Ascending aorta (tissue), 2 donors: ENCODE results near the gene MYORG. TPM values are rescaled to one million over a fixed set of nuclear protein-coding genes. Genes with fewer than 3 reads are reported as not detected.

Experiments used
- DNase-seq, 2 donors: peaks; one replicate each; pipeline ENCODE4 v3.0.0-alpha.2; 2019; ENCODE audit warnings: low spot score in 2 of 2
- H3K27ac ChIP-seq, 2 donors: fragments of 200-600 bp; sonication (generic); one replicate each; pipeline ENCODE4 v1.5.1; 2016 to 2017; ENCODE audit warnings: mild to moderate bottlenecking in 1 of 2
- H3K27me3 ChIP-seq: fragments of 200-600 bp; sonication (generic); one replicate; pipeline ENCODE4 v1.5.1; 2017
- H3K36me3 ChIP-seq, 2 donors: fragments of 200-600 bp; sonication (generic); one replicate each; pipeline ENCODE4 v1.5.1; 2016
- H3K4me1 ChIP-seq, 2 donors: fragments of 200-600 bp; sonication (generic); one replicate each; pipeline ENCODE4 v1.5.1; 2016 to 2017; ENCODE audit warnings: mild to moderate bottlenecking in 1 of 2
- H3K4me3 ChIP-seq, 2 donors: fragments of 200-600 bp; sonication (generic); one replicate each; pipeline ENCODE4 v1.5.1; 2016 to 2017; ENCODE audit warnings: mild to moderate bottlenecking in 1 of 2
- H3K9me3 ChIP-seq, 2 donors: fragments of 200-600 bp; sonication (generic); one replicate each; pipeline ENCODE4 v1.5.1; 2016
- intact Hi-C: fragments of 100-400 bp; cut with DNase I; formaldehyde crosslinking; loops from one replicate; pipeline ENCODE4 v1.15.1; 2023
- total RNA-seq: library from RNA; depleted of rRNA; stranded (reverse); fragments of >200 nt; gene quantifications from one replicate; pipeline ENCODE4 v1.1.0, GENCODE V29; 2016
- TF ChIP-seq, protein P1 (sequence below), 3 experiments: fragments of 200-600 bp in 2 of 3; fragments of 450-650 bp in 1 of 3; sonication (generic) in 2 of 3; IDR thresholded peaks; one replicate each; pipeline ENCODE4 v1.5.1; 2016 to 2019; ENCODE audit warnings: antibody characterized with exemption in 3 of 3, mild to moderate bottlenecking in 1 of 3, moderate library complexity in 1 of 3

MYORG gene
- total RNA-seq, result 11.0 TPM

DNA sequence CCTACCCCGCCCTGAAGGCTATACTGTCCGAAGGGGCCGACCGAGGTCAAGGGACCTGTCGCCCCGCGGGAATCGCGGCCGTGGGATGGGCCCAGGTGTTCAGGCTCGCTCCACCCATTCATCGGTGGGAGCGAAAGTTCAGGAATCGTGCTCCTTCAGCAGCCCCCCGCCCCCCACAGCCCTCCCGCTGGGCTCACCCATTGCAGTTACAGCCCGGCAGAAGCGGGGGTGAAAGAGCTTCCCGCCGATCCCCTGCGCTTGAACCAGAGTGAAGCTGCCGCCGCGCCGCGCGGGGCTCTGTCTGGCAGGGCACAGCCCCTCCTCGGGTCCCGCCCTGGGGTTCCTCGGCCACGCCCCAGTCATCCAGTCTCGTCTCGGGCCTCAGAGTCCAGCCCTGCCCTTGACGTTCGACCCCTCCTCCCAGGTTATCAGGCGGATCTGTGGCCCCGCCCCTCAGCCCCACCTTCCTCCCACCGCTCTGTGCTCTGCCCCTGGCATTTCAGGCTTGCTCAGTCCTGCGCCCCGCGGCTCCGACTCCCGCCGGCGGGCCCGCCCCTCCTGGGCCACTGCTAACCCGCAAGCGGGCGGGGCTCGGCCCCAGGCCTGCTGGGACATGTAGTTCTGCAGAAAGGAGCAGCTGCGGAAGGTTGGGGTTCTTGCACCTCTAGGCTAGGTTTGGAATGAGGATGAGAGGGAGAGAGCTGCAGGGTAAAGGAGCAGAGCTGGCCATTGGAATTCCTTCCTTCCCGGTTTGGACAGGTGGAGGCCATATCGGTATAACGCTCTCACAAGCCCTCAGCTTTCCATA lies at the start of gene MYORG:
TSS of gene MYORG (minus strand) at position 303 of the 808 bp plus-strand sequence. CDS start 3,955 bp downstream, outside the sequence.
- peaks cover 7 to 16% of the 10 kb centered on the region in 2 donors for H3K4me1 ChIP-seq
- TF ChIP-seq, protein P1, sequence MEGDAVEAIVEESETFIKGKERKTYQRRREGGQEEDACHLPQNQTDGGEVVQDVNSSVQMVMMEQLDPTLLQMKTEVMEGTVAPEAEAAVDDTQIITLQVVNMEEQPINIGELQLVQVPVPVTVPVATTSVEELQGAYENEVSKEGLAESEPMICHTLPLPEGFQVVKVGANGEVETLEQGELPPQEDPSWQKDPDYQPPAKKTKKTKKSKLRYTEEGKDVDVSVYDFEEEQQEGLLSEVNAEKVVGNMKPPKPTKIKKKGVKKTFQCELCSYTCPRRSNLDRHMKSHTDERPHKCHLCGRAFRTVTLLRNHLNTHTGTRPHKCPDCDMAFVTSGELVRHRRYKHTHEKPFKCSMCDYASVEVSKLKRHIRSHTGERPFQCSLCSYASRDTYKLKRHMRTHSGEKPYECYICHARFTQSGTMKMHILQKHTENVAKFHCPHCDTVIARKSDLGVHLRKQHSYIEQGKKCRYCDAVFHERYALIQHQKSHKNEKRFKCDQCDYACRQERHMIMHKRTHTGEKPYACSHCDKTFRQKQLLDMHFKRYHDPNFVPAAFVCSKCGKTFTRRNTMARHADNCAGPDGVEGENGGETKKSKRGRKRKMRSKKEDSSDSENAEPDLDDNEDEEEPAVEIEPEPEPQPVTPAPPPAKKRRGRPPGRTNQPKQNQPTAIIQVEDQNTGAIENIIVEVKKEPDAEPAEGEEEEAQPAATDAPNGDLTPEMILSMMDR (IDR thresholded peaks at IDR 0.05), result no peak

DNA sequence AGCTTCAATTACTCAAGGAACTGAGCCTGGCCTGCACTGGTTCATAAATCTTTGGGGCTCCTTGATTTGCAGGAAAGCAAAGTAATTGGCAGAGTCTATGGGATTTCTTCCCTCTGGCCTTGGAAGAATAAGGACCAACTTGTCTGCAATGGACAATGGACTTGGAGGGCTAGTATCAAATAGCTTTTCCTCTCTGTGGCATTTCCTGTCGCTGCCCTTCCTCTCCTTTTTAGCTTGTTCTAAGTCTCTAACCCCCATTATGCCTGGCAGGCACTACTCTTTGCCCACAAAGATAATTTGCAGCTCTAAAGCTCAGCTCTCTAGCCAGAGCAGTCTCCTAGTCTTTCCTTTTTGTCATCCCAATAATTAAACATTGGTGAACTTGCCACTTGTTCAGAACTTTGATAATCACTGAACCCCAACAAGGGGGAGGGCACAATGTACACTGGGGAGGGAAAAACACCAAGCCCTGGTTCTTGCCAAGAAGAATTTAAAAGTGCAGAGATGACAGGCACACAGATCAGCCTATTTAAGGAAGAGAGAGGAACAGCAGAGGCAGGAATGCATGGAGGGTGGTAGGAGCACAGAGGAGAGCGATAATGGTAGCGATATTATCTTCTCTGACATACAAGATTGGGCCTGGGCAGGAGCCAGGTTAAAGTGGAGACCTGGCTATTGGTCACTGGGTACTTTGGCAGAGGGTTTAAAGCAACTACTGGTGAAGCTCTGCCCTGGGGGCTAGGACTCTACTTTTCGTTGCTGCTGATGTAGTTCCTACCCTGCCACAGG lies 43.2 kb upstream of the MYORG start:
- no peak overlapping the region for H3K27ac ChIP-seq
- no peaks in the 10 kb centered on the region for H3K27me3 ChIP-seq

More for the DNA sequence above, at the start of gene MYORG:
- intact Hi-C loops, result loop anchor here (2.0 to 5.0 kb wide), 3 partner anchors 82 to 198 kb away; partner anchors contain the start of genes DNAI1, FAM219A and UBAP1
- H3K9me3 ChIP-seq, result no peaks in the 10 kb centered on the region
- peak within 1 kb of the TSS; percentile 74 to 78 for H3K27ac ChIP-seq
- no peaks in the 10 kb centered on the region for H3K27me3 ChIP-seq
- peak; percentile 88 to 97 for DNase-seq
- peak within 1 kb of the TSS; percentile 85 to 86 for H3K4me3 ChIP-seq
- H3K36me3 ChIP-seq, result peaks cover 0 to 9% of the 10 kb centered on the region in 2 donors

DNA sequence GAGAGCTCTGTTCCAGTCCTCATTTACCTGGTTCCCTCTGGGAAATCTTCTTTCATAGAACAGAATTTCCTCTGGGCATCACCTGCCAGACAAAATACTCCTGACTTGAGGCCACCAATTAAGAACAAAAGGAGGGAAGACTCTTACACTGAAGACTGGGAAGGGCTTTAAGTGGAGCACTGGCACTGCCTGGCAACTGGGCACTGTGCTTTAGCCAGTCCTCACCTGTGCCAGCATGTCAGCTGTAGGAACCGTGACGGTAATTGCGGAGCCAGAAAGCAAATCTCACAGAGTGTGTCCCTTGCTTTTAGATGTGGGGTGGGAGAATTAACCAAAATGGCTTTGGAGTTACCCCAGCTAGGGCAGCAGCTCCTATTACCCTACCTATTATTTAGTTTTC lies 41.0 kb upstream of the MYORG start:
- Histone ChIP-seq H3K36me3 (peaks cover 0 to 7% of the 10 kb centered on the region in 2 donors), H3K27me3 (no peaks in the 10 kb centered on the region), H3K27ac (no peak overlapping the region), H3K4me3 (no peak overlapping the region), H3K4me1 (no peaks in the 10 kb centered on the region), H3K9me3 (no peaks in the 10 kb centered on the region)
- intact Hi-C loops, result no loop called here
- TF ChIP-seq, protein P1 (IDR thresholded peaks at IDR 0.05), result no peak
- no peak for DNase-seq

More for the DNA sequence above, 43.2 kb upstream of the MYORG start:
- TF ChIP-seq, protein P1 (IDR thresholded peaks at IDR 0.05), result no peak
- peaks cover 0 to 7% of the 10 kb centered on the region in 2 donors for H3K36me3 ChIP-seq
- no peak overlapping the region for H3K4me3 ChIP-seq
- no peaks in the 10 kb centered on the region for H3K4me1 ChIP-seq
- no peaks in the 10 kb centered on the region for H3K9me3 ChIP-seq
- intact Hi-C loops, result no loop called here
- DNase-seq, result no peak

DNA sequence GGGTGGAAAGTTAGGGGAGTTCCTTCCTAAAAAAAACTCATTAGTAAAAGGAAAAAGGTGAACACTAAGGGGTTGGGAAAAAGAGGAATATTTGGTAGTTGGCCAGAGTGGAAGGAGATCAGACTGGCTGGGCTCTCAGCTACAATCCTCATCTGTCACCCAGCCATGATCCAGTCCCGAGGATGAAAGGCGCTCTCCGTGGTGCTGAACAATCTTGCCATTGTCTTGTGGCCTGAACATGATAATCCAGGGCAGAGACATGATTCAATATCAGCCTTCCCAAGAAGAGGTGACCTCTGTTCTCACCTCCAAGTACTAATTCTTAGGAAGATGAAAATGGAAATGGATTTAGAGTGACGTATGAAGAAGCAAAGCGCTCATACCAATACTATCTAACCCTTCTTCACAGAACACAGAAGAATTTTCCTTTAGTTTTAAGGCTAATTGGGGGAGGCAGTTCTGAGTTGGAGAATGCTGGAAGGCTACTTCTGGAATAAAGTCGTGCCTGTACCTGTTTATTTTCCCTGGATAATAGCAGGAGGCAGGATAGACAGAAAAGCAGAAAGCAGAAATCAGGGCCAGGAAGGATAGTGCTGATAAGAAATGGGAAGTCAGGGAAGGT lies 36.6 kb upstream of the MYORG start:
- Histone ChIP-seq H3K36me3 (peaks cover 0 to 4% of the 10 kb centered on the region in 2 donors), H3K4me3 (no peak overlapping the region), H3K9me3 (no peaks in the 10 kb centered on the region), H3K4me1 (no peaks in the 10 kb centered on the region), H3K27me3 (no peaks in the 10 kb centered on the region), H3K27ac (no peak overlapping the region)
- intact Hi-C loops, result no loop called here
- DNase-seq, result no peak
- TF ChIP-seq, protein P1 (IDR thresholded peaks at IDR 0.05), result no peak

DNA sequence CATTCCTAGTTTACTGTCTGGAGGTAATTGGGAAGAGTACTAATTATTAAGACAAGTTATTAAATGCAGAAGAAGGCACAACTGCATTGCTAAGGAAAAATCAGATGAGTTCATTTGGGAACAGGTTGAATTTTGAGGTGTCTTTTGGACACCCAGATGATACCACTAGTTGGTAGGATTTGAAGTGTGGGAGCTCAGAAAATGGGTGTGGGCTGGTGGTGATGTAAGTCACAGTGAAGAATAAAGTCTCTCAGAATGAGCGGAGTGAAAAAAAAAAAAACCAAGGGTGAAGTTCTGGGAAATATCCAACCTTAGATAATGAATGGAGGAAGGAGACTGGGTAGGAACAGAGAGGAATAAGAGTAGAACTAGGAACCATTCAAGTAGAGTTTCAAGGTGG lies 35.6 kb upstream of the MYORG start:
- no peaks in the 10 kb centered on the region for H3K9me3 ChIP-seq
- TF ChIP-seq, protein P1 (IDR thresholded peaks at IDR 0.05), result no peak
- intact Hi-C loops, result no loop called here
- no peaks in the 10 kb centered on the region for H3K27me3 ChIP-seq
- no peaks in the 10 kb centered on the region for H3K4me1 ChIP-seq
- no peak overlapping the region for H3K27ac ChIP-seq
- H3K36me3 ChIP-seq, result no peaks in the 10 kb centered on the region
- no peak for DNase-seq
- no peak overlapping the region for H3K4me3 ChIP-seq
